Amniotic epithelial cell (primary cell): ENCODE measurements around the gene SFSWAP.
"Not testable (repeated sequence)": the region's sequence is repeated elsewhere in the genome, so short reads cannot be mapped to it uniquely, and the experiment has no call there.

Source experiments
- DNase-seq: peaks from one replicate; pipeline ENCODE4 v3.0.0-alpha.2; 2010; ENCODE audit warnings: low read depth

Gene SFSWAP

DNA sequence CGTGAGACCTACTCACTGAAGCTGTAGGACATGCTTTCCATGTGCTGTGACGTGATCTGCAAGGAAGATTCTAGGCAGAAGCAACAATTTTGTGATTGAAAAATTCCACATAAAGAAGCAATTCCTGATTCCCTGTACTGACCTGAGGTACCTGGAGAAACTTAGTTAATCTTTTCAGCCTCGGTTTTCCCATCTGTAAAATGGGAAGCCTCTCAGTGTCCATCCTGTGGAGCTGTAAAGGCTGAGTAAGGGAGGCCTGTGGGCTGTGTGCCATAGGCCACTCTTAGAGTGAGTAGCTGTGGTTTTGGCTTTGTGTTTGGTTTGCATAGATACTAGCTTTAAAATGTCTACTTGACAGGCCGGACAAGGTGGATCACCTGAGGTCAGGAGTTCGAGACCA, 50.7 kb downstream of the SFSWAP start:
- DNase-seq, result no peak

GRCh38 chr12:131764738-131765137, 53.8 kb downstream of the SFSWAP start:
- peak; percentile 7 for DNase-seq

GRCh38 chr12:131765961-131766360, 55.1 kb downstream of the SFSWAP start:
- no peak for DNase-seq

GRCh38 chr12:131766382-131767107, 55.7 kb downstream of the SFSWAP start:
- no peak for DNase-seq

GRCh38 chr12:131770120-131770519, 59.2 kb downstream of the SFSWAP start:
- no peak for DNase-seq

DNA sequence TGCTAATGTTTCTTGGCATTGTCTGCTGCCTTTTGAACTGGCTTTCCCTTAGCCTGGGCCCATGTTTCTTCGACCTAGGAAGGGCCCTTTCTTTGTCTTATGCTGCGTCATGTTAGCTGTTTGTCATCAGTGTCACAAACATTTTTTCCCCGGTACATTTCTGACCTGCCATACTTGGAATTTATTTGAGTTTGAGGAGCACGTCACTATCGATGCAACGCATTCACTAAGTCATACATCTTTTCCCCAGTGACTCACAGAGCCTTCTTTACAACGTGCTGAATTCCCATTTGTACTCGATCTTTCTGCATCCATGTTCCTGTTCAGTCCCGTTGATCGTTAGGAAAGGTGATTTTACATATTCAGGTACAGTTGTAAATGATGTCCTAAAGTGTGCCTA, 61.1 kb downstream of the SFSWAP start:
- DNase-seq, result no peak

GRCh38 chr12:131773582-131774221, 62.8 kb downstream of the SFSWAP start:
- no peak for DNase-seq

DNA sequence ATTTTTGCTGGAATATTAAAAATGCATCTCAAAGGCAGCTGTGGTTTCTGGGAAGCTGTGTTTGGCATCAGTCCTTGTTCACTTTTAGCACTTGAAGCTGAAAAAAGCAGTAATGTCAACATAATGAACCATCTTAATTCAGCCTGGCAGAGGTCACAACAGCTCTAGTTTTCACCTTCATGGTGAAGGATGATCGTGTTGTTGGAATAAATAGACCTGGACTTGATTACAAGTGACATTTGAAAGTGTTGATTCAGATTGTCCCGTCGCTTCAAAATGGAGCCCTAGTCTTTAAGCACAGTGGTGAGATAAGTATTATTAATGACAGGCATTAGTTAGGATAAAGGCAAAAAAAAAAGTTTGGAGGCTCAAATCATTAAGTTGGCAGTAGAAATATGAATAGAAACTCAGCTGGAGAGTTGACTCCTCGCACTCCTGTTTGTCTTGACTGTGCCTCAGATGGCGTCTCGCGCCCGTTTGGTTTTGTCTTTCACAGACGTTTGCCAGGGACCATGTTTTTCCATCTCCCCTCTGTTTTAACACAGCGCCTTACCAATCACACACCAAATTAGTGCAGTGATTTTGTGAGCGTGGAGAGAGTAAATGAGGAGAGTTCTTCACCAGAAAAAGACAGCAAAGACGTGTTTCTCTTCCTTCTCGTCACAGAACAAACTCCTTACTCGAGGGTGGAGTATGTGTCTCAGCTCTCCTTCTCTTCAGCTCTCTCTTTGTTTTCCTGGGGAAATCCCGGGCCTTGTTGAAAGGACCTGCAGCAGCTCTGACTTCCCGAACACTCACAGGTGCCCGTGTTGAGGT, 63.9 kb downstream of the SFSWAP start:
- DNase-seq, result no peak

GRCh38 chr12:131775392-131776236, 64.7 kb downstream of the SFSWAP start:
- peak; percentile 3 for DNase-seq

DNA sequence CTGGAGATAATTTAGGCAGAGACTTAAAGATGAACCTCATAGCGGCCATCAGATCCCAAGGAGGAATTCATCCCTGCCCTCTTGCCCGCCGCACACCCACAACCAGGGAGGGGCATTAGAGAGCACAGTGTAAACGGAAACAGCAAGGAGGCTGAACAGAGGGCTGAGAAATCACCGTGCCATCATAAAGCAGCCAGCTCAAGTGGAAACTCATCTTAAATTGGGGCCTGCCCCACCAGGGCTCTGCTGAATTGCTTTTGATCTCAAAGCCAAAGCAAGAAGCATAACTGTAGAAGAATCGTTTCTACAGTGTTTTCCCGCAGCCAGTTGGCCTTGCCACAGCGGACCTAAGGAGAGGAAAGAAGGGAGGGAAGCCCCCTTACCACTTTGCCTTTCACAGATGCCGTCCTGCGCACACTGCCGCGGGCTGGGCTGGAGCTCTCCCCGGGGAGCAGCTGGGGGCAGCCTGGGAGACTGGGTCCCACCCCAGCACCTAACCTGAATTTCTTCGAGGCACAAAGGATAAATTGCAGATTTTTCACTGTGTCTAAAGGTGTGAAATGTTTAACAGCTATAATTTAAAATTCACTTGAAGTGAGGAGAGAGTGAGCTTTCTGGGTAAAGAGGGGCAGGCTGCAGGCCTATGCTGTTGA, 65.5 kb downstream of the SFSWAP start:
- DNase-seq, result no peak

DNA sequence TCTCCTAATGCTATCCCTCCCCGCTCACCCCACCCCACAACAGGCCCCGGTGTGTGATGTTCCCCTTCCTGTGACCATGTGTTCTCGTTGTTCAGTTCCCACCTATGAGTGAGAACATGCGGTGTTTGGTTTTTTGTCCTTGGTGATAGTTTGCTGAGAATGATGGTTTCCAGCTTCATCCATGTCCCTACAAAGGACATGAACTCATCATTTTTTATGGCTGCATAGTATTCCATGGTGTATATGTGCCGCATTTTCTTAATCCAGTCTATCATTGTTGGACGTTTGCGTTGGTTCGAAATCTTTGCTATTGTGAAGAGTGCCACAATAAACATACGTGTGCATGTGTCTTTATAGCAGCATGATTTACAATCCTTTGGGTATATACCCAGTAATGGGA, 66.4 kb downstream of the SFSWAP start:
- not testable (repeated sequence) for DNase-seq

DNA sequence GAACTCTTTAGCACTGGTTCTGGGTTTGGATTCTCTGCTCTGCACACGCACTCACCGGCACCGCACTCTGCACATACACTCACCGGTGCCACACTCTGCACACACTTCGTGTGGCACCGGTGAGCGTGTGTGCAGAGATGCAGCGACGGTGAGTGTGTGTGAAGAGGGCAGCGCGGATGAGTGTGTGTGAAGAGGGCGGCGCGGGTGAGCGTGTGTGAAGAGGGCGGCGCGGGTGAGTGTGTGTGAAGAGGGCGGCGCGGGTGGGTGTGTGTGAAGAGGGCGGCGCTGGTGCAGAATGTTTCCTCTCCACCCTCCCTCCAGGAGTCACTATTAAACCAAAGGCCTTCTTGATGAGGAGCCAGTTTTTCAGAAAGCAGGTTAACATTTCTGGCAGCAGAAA, 68.1 kb downstream of the SFSWAP start:
- DNase-seq, result no peak

DNA sequence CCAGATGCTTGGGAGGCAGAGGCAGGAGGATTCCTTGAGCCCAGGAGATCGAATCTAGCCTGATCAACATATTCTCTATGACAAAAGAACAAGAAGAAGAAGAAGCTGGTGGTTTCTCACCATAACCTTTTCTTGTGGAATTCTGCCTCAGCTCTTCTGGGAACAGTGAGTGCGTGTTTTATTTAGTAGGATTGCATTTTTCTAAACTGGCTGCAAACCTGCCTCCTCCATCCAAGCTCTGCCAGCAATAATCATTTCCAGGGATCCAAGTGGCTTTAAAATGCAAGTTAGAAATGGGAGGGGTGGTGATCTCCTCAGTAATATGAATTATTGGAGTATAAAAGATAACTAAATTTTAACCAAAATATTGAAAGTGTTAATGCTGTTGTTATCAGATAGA, 71.2 kb downstream of the SFSWAP start:
- no peak for DNase-seq

DNA sequence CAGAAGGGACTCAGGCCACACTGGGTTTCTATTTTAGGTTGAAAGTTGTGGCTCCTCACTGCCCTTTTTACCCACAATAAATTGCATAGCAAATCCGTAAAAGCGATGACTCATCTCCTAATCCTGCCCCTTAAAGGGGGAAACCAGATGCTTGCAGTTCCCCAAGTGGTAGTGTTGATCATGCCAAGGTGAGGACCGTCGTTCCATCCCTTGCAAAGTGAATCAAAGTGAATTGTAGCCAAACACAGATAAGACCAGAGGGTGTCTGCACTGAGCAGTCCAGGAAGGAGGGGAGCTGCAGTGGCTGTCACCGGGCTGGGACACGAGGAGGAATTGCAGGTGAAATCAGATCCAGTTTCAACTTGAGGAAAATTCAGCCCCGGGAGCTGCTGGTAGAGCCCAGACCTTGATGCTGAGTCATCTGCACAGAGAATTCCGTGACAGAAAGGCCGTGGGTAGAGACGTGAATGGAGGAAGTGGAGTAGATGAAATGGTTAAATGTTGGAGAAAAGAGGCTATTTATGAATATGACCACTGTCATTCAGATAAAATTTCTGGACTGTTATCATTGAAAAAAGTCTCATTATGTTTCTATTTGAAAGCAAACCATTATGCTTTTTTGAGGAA, 73.1 kb downstream of the SFSWAP start:
- DNase-seq, result peak; percentile 73

GRCh38 chr12:131784909-131785762, 74.2 kb downstream of the SFSWAP start:
- no peak for DNase-seq

DNA sequence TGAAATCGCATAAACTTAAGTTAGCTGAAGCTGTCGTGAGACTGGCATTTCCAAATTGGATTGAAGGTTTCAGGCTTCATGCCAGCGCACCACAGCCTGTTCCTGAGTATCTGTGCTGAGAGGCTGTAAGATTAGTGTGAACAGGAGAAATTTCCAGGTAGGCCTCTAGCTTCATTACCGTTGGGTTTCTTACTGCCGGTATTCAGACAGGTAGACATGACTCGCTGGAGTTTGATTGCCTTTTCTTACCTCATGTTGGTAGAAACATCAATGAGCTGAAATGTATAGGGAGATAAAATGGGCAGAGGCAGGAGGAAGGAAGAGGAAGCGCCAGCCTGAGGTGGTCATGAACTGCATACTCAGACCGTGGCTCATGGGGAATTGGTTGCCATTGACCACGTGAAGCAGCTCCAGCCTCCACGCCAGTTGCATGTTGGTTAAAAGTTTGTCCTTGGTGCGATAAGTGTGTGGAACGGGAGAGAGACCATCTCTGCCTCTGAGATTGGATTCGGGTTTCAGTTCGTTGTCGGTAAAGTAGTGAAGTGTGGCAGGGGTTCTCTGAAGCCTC, 75.0 kb downstream of the SFSWAP start:
- DNase-seq, result no peak

- DNase-seq, result no peak
These were observed 75.4 kb downstream of the SFSWAP start for GRCh38 chr12:131786331-131786730.

DNA sequence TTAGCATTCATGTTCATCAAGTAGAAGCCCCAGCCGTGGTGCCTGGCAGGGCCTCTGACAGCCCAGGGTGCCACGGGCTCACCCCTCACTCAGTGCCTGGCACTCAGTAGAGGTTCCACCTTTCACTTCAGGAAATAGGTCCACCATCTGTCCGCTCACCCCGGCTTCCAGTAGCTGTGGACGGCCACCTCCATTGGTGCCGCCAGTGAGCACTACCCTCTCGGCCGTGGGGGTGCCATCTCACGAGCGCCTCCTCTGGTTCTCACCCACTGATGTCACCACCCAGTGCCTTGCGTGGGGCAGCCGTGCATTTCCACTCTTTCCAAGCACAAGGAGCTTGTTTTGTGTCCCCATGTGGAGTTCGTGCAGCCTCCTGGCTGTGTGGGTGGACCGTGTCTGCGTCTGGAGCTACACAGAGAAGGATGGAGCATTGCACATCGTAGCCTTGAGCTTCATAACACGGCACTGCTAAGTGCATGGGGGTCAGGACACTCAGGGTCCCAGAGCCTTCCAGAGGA, 76.3 kb downstream of the SFSWAP start:
- no peak for DNase-seq

- no peak for DNase-seq
These were observed 77.2 kb downstream of the SFSWAP start for GRCh38 chr12:131788070-131788469.

DNA sequence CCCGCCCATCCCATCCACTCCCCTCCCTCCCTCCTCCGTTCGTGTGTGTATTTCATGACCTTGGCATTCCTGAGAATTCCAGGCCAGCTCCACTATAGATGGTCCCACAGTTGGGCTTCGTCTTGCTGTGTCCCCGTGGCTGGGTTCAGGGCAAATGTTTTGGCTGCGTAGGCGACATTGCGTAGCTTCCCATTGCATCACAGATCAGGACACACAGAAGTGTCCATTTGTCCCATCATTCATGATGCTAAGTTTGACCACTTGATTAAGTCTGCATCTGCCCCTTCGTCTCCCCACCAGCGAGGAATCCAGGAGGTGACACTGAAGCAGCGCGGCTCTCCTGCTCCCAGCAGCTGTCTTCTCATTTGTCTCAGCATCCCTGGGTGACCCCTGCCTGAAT, 78.7 kb downstream of the SFSWAP start:
- DNase-seq, result no peak
